GM20000 (cell line): ENCODE results near the gene HSF5.
A peak's percentile ranks its signal among the peaks of the same experiment; 100 is the strongest.

Source experiments
- DNase-seq: peaks from one replicate; pipeline ENCODE4 v3.0.0; 2012; ENCODE audit warnings: low spot score
- CTCF ChIP-seq: IDR thresholded peaks from 2 replicates; pipeline ENCODE4 v1.5.1; 2012; ENCODE audit warnings: mild to moderate bottlenecking, control low read depth; ENCODE audit errors: extremely low read depth, missing control alignments

Gene HSF5

DNA sequence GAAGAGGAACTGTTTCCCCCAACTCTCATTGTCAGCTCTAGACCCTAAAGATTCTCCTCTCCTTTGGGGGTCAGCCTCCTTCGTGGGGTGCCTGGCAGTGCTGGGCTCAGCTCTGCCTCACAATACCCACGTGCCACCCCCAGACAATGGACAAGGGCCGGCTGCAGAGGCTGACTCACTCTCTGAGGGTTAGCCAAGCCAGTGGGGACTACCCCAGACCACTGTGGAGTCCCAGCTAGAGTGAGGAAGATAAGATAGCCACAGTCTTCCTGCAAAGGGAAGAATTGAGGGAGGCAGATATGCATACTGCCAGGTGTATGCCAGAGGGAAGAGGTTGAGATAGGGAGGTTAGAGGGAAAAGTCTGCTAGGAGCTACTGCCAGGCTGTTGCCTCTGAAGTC, 39.7 kb upstream of the HSF5 start:
- TF ChIP-seq CTCF: no peak
- no peak for DNase-seq

DNA sequence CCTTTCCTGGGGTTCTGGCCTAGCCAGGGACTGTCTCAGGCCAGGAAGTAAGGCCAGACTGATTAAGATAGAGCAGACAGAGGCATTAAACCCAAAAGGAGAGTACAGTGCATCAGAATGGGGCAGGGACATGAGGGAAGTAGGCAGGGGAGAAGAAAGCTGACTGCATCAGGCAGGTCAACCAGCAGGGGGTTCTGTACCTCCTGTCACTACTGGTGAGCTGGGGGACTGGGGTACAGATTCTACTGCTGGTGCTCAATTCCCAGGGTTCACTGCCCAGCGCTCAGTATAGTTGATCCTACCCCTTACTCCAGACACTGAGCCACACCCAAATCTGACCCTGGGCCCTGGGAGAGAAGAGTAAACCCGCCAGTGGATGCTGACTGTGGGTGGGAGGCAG, 39.1 kb upstream of the HSF5 start:
- no peak for TF ChIP-seq CTCF
- DNase-seq: no peak

- DNase-seq: no peak
- TF ChIP-seq CTCF: no peak
These were observed 37.0 kb upstream of the HSF5 start for GRCh38 chr17:58525239-58525638.

DNA sequence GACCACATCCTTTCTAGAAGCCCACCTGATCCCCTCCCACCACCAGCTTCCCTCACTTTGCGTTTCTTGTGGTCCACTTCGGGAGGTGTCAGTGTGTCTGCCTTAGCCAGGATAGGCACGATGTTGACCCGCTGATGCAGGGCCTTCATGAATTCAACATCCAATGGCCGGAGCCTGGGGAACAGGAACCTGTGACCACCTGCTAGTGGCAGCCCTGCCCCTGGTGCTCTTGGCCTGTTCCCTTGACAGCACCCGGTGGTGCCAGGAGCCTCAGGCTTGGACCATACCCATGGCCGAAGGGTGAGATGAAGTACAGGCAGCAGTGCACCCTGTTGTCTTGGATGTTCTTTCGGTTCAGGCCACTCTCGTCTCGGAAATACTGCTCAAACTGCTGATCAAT, 33.5 kb upstream of the HSF5 start:
- TF ChIP-seq CTCF: no peak
- no peak for DNase-seq

- DNase-seq: no peak
- TF ChIP-seq CTCF: no peak
These were observed 32.7 kb upstream of the HSF5 start for GRCh38 chr17:58520843-58521430.

DNA sequence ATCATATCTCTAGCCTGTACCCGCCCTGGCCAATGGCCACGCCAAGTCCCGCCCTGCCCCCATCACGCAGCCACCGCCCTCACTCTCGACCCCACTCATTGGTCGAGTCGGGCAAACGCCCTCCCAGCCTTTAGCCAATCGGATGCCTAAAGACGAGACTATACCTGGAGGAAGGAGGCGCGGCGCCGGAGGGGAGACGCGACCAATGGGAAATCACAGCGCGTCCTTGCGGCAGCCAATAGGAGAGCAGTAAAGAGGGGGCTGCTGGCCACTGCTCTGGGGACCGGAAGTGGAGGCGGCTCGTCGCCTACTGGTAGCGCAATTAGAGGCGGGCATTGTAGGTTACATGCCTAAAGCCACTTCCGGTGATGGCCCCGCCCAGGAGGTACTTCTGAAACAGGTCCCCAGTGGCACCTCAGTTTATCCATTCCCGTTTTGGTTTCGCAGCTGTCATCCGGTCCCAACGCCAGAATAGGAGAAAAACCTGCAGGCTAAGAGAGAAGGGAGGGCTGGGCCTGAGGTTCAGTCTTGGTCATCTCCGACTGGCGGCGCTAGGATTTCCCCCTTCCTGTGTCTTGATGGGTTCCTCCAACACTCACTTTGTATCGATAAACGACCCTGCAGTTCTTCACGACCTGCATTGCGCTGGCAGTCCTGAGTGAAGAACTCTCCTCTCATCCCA, 29.9 kb upstream of the HSF5 start:
- peak; percentile 96 for DNase-seq
- no peak for TF ChIP-seq CTCF

DNA sequence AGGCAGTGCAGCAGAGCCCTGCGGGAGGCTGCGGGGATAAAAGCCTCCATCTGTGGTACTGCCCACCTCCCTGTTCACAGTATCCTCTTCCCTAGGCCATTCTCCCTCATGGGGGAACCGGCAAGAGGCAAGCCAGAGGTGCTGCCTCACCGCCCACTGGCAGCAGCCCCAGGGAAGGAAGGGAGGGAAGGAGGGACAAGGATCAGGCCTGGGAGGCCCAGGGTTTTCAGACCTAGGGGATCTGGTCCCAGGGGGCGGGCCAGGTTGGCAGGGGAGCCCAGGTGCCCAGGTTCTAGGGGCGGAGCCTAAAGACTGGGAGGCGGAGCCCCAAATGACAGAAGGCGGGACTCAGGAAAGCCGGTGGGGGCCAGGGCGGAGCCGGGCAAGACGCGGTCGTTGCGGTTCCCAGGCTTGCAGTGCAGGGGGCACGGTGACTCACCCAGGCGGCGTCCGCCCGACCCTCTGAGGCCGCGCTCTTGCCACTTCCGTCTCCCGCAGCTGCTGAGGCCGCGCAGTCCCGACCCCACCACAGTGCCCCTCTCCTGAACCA, 29.2 kb upstream of the HSF5 start:
- TF ChIP-seq CTCF: no peak

More for the DNA sequence above, 29.2 kb upstream of the HSF5 start:
- no peak for DNase-seq
